Body of pancreas (tissue), 4 donors: ENCODE data around the gene SLC15A4.

ENCODE experiments used
- POLR2A ChIP-seq, 3 donors: fragments of 450-650 bp; IDR thresholded peaks; one replicate each; pipeline ENCODE4 v1.6.1; 2016; ENCODE audit warnings: antibody characterized with exemption in 3 of 3, mild to moderate bottlenecking in 2 of 3
- TF ChIP-seq, protein P1 (sequence below), 7 experiments: fragments of 450-650 bp in 4 of 7; fragments of 200-600 bp in 3 of 7; sonication (generic) in 3 of 7; IDR thresholded peaks; one replicate each; pipeline ENCODE4 v1.5.1; 2016 to 2019; ENCODE audit warnings: antibody characterized with exemption in 7 of 7

- TF ChIP-seq, protein P1, sequence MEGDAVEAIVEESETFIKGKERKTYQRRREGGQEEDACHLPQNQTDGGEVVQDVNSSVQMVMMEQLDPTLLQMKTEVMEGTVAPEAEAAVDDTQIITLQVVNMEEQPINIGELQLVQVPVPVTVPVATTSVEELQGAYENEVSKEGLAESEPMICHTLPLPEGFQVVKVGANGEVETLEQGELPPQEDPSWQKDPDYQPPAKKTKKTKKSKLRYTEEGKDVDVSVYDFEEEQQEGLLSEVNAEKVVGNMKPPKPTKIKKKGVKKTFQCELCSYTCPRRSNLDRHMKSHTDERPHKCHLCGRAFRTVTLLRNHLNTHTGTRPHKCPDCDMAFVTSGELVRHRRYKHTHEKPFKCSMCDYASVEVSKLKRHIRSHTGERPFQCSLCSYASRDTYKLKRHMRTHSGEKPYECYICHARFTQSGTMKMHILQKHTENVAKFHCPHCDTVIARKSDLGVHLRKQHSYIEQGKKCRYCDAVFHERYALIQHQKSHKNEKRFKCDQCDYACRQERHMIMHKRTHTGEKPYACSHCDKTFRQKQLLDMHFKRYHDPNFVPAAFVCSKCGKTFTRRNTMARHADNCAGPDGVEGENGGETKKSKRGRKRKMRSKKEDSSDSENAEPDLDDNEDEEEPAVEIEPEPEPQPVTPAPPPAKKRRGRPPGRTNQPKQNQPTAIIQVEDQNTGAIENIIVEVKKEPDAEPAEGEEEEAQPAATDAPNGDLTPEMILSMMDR (IDR thresholded peaks at IDR 0.05): no peak
- no peak for TF ChIP-seq POLR2A (IDR thresholded peaks at IDR 0.05)
Measured at GRCh38 chr12:128840862-128841468, 17.2 kb upstream of the SLC15A4 start.
